Heart left ventricle (tissue), 16 donors: ENCODE measurements around the gene ARHGEF11. TPM values are rescaled to one million over a fixed set of nuclear protein-coding genes. Genes with fewer than 3 reads are reported as not detected.
A peak's percentile ranks its signal among the peaks of the same experiment; 100 is the strongest.

Experiments
- ATAC-seq, 4 donors: fragments of 200-7000 bp; cut with Tn5 transposase; one replicate each; pipeline ENCODE4 v1.9.1; 2020 to 2022; ENCODE audit warnings: moderate library complexity in 4 of 4, mild to moderate bottlenecking in 3 of 4, moderate number of reproducible peaks in 1 of 4
- DNase-seq, 5 donors: peaks; one replicate each; pipeline ENCODE4 v3.0.0-alpha.2; 2020
- H3K27ac ChIP-seq, 12 donors: fragments of 200-600 bp; sonication (generic) in 4 of 12; one replicate each; pipeline versions ENCODE4 v1.5.0 to v1.8.0; 2016 to 2022; ENCODE audit warnings: mild to moderate bottlenecking in 2 of 12
- H3K27me3 ChIP-seq, 9 donors: fragments of 200-600 bp; sonication (generic) in 2 of 9; one replicate each; pipeline versions ENCODE4 v1.5.1 to v1.8.0; 2016 to 2022; ENCODE audit warnings: mild to moderate bottlenecking in 3 of 9
- H3K36me3 ChIP-seq, 9 donors: fragments of 200-600 bp; sonication (generic) in 2 of 9; one replicate each; pipeline versions ENCODE4 v1.5.0 to v1.8.0; 2018 to 2022; ENCODE audit warnings: mild to moderate bottlenecking in 2 of 9
- H3K4me1 ChIP-seq, 12 donors: fragments of 200-600 bp; sonication (generic) in 4 of 12; one replicate each; pipeline versions ENCODE4 v1.5.0 to v1.8.0; 2016 to 2022; ENCODE audit warnings: mild to moderate bottlenecking in 3 of 12
- H3K4me3 ChIP-seq, 12 donors: fragments of 200-600 bp; sonication (generic) in 4 of 12; one replicate each; pipeline versions ENCODE4 v1.5.0 to v1.8.0; 2017 to 2022; ENCODE audit warnings: mild to moderate bottlenecking in 9 of 12, moderate library complexity in 4 of 12
- H3K9me3 ChIP-seq, 12 donors: fragments of 200-600 bp; sonication (generic) in 4 of 12; one replicate each; pipeline versions ENCODE4 v1.5.0 to v1.8.0; 2016 to 2022; ENCODE audit warnings: mild to moderate bottlenecking in 1 of 12
- POLR2A ChIP-seq, 2 donors: fragments of 450-650 bp; IDR thresholded peaks; one replicate each; pipeline ENCODE4 v1.6.1; 2017; ENCODE audit warnings: antibody characterized with exemption in 2 of 2, mild to moderate bottlenecking in 2 of 2, moderate library complexity in 2 of 2
- WGBS, 4 donors: extraction: QIAGEN DNeasy Blood & Tissue Kit in 2 of 4; methylation state at CpG; one replicate each; pipeline versions ENCODE4 v1.1.5 to v1.1.7; 2013 to 2018; 5-methylcytosine and 5-hydroxymethylcytosine counted together
- intact Hi-C, 10 donors: fragments of 100-400 bp; cut with DNase I; formaldehyde crosslinking; loops; one replicate each; pipeline versions ENCODE4 v1.11.1 to v1.14.2; 2022
- polyA plus RNA-seq, 2 donors: library from polyadenylated mRNA; stranded (reverse); fragments of 200-250 nt; gene quantifications; one replicate each; pipeline ENCODE4 v1.2.3, GENCODE V29; 2013
- total RNA-seq, 9 donors: library from RNA; depleted of rRNA in 2 of 9; stranded (reverse); fragments of >200 nt in 2 of 9; fragmentation: NEBNext Ultra II Directional in 3 of 9; extraction: Animal tissue kit (Norgen Biotek cat#: 25700) in 3 of 9; gene quantifications; one replicate each; pipeline versions ENCODE4 v1.1.0 to v1.2.4, GENCODE V29; 2016 to 2023
- TF ChIP-seq, protein P1 (sequence below), 12 donors: fragments of 200-600 bp; sonication (generic) in 4 of 12; IDR thresholded peaks; one replicate each; pipeline versions ENCODE4 v1.5.0 to v1.8.0; 2018 to 2022; ENCODE audit warnings: antibody characterized with exemption in 12 of 12, mild to moderate bottlenecking in 5 of 12
- donor health status: ischemic (EF 13 %, LVEDD 7.1; RV severe dilation, severe dysfunction).
- donor health status: healthy with polysubstance abuse.
- donor health status: DM: no; HTN: yes; CAD: no.
- donor health status: DM: no; HTN: no; CAD: no.
- donor health status: ischemic (EF 25% LVEDD 6.9; RV normal size, moderate dysfunction).
- donor health status: ischemic (EF 25% LVEDD 5.7; RV mildly dilated, moderate dysfunction).
- donor health status: healthy.
- donor health status: DM: yes; HTN: yes; CAD: no.
- donor health status: ischemic (EF 35%, LVEDD 5.7; RV mildly dilated, moderate dysfunction).
- donor health status: nonischemic (EF 11% LVEDD 7.7; RV severe dilation, severe dysfunction).
- donor health status: DM: yes; HTN: yes; CAD: no.
- donor health status: PGD.
- donor health status: ischemic (EF 29% LVEDD 5.4; RV normal size, mild dysfunction).
- donor health status: nonischemic (EF 23%, LVEDD 6.1; RV moderate dilation, normal function).

ARHGEF11 gene
- total and polyA plus RNA-seq, 11 donors, result 12.2 to 44.1 (median 30.0) TPM

DNA sequence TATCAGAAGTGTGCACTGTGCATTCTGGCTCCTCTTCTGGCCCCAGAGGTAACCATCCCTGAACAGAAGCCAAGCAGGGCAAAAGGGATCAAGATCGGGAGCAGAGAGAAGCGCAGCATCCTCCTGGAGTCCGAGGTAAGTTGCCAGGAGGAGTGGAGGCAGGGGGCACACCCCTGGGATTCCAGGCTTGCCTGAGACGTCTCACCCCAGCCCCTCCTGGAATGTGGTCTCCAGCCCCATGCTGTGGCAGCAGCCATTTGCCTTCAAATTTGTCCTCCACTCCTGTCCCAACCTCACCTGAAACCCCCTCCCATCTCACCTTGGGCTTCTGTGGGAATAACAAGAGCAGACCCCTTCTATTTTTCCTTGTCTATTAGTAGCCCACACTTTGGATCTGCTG, 115.1 kb downstream of the ARHGEF11 start:
- 52 to 62% (median 57%) methylated on average over 4 of the region's 4 CpGs for WGBS, 4 donors
- Histone ChIP-seq H3K4me1 (peaks cover 0 to 26% (median 8%) of the 10 kb centered on the region in 12 donors), H3K9me3 (no peaks in the 10 kb centered on the region), H3K4me3 (no peak overlapping the region), H3K36me3 (peaks cover 0 to 17% (median 6%) of the 10 kb centered on the region in 9 donors), H3K27ac (no peak overlapping the region), H3K27me3 (peaks cover 11 to 38% (median 23%) of the 10 kb centered on the region in 9 donors)
- ATAC-seq, result no peak
- TF ChIP-seq POLR2A (IDR thresholded peaks at IDR 0.05), result no peak
- TF ChIP-seq, protein P1, sequence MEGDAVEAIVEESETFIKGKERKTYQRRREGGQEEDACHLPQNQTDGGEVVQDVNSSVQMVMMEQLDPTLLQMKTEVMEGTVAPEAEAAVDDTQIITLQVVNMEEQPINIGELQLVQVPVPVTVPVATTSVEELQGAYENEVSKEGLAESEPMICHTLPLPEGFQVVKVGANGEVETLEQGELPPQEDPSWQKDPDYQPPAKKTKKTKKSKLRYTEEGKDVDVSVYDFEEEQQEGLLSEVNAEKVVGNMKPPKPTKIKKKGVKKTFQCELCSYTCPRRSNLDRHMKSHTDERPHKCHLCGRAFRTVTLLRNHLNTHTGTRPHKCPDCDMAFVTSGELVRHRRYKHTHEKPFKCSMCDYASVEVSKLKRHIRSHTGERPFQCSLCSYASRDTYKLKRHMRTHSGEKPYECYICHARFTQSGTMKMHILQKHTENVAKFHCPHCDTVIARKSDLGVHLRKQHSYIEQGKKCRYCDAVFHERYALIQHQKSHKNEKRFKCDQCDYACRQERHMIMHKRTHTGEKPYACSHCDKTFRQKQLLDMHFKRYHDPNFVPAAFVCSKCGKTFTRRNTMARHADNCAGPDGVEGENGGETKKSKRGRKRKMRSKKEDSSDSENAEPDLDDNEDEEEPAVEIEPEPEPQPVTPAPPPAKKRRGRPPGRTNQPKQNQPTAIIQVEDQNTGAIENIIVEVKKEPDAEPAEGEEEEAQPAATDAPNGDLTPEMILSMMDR (IDR thresholded peaks at IDR 0.05), result no peak
- intact Hi-C loops, result no loop called here
- no peak for DNase-seq

DNA sequence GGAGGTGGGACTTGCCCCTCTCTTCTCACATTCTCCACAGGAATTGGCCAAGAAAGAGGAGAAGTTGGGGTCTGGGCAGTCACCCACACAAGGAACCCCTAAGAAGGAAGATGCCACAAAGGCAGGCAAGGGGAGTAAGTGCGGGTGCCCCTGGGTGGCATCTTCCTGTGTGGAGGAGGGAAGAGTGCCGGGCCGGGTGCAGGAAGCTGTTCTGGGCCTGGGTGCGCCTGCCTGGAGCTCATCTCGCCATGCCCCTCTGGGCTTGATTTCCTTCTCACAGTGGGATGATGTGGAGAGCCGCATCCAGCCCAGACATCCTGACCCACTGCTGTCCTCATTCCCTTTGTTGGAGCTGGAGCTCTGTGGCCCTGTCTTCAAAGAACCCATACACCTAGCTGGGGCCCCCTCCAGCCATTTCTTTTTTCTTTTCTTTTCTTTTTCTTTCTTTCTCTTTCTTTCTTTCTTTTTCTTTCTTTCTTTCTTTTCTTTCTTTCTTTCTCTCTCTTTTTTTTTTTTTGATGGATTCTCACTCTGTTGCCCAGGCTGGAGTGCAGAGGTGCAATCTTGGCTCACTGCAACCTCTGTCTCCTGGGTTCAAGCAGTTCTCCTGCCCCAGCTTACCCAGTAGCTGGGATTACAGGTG, 115.8 kb downstream of the ARHGEF11 start:
- DNase-seq (no peak), ATAC-seq (no peak)
- peaks cover 13 to 46% (median 31%) of the 10 kb centered on the region in 9 donors for H3K27me3 ChIP-seq
- H3K4me1 ChIP-seq, result peaks cover 0 to 26% (median 8%) of the 10 kb centered on the region in 12 donors
- H3K9me3 ChIP-seq, result no peaks in the 10 kb centered on the region
- H3K36me3 ChIP-seq, result peaks cover 0 to 10% (median 0%) of the 10 kb centered on the region in 9 donors
- H3K27ac ChIP-seq, result no peak overlapping the region
- 62 to 74% (median 71%) methylated on average over 6 of the region's 6 CpGs for WGBS, 4 donors
- no peak for TF ChIP-seq POLR2A (IDR thresholded peaks at IDR 0.05)
- TF ChIP-seq, protein P1 (IDR thresholded peaks at IDR 0.05), result no peak
- intact Hi-C loops, result loop anchor here in 4 of 10 donors (5.0 to 10.0 kb wide), 4 partner anchors 92 to 242 kb away; no protein-coding TSS in a partner anchor
- no peak overlapping the region for H3K4me3 ChIP-seq

DNA sequence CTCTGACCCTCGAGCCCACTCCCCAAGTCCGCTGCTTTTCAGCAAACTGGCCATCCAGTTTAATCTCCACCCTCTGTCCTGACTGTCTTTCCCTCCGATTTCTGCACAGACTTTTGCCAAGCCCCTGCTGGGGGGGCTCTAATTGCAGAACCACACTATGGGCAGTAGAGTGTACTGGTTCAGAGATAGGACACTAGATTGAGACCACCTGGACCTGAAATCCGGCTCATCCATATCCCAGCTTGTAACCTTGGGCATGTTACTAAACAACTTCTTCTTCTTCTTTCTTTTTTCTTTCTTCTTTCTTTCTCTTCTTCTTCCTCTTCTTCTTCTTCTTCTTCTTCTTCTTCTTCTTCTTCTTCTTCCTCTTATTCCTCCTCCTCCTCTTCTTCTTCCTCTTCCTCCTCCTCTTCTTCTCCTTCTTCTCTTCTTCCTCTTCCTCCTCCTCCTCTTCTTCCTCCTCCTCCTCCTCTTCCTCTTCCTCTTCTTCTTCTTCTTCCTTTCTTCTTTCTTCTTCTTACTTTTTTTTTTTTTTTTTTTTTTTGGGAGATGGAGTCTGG, 117.4 kb downstream of the ARHGEF11 start:
- peak overlapping the region in 3 of 12 donors; percentile 30 to 39 (median 30) for H3K4me3 ChIP-seq
- peaks cover 24 to 62% (median 46%) of the 10 kb centered on the region in 9 donors for H3K27me3 ChIP-seq
- H3K36me3 ChIP-seq, result no peaks in the 10 kb centered on the region
- H3K4me1 ChIP-seq, result peaks cover 4 to 38% (median 19%) of the 10 kb centered on the region in 12 donors
- H3K27ac ChIP-seq, result no peak overlapping the region
- DNase-seq (no peak), ATAC-seq (no peak)
- WGBS, 4 donors, result 12 to 19% (median 16%) methylated on average over 4 of the region's 4 CpGs
- TF ChIP-seq, protein P1 (IDR thresholded peaks at IDR 0.05), result peak in 1 of 12 donors; percentile 4
- TF ChIP-seq POLR2A (IDR thresholded peaks at IDR 0.05), result no peak
- intact Hi-C loops, result loop anchor here in 4 of 10 donors (5.0 to 10.0 kb wide), 4 partner anchors 91 to 241 kb away; no protein-coding TSS in a partner anchor
- H3K9me3 ChIP-seq, result no peaks in the 10 kb centered on the region
